Astrocyte (in vitro differentiated cells and primary cell): ENCODE measurements around the gene ARHGAP4. TPM values are rescaled to one million over a fixed set of nuclear protein-coding genes. Genes with fewer than 3 reads are reported as not detected.

Experiments
- DNase-seq: peaks from one replicate; pipeline ENCODE4 v3.0.0-alpha.2; 2010; ENCODE audit warnings: low read depth
- FAIRE-seq: peaks from 2 replicates; lab custom pipeline; 2011; peaks lifted over from hg19 to GRCh38; lab: Jason Lieb, UNC
- H2AFZ ChIP-seq: 2 replicates; pipeline ENCODE4 v1.6.0; 2012; ENCODE audit warnings: low read depth, low read length, inconsistent platforms
- H3K27ac ChIP-seq: 2 replicates; pipeline ENCODE4 v1.5.1; 2011; ENCODE audit warnings: low read depth, low read length, inconsistent platforms
- H3K27me3 ChIP-seq: 2 replicates; pipeline ENCODE4 v1.6.0; 2011; ENCODE audit warnings: low read length, inconsistent platforms; ENCODE audit not compliant: insufficient read depth
- H3K36me3 ChIP-seq: 2 replicates; pipeline ENCODE4 v1.5.1; 2011; ENCODE audit warnings: low read length, inconsistent platforms; ENCODE audit not compliant: insufficient read depth
- H3K4me1 ChIP-seq: 2 replicates; pipeline ENCODE4 v1.5.1; 2011; ENCODE audit warnings: low read length, inconsistent platforms; ENCODE audit not compliant: insufficient read depth
- H3K4me2 ChIP-seq: 2 replicates; pipeline ENCODE4 v1.6.0; 2012; ENCODE audit warnings: low read length, inconsistent platforms
- H3K4me3 ChIP-seq: 2 replicates; pipeline ENCODE4 v1.5.1; 2011; ENCODE audit warnings: low read depth, mild to moderate bottlenecking, low read length, inconsistent platforms; ENCODE audit not compliant: insufficient read depth
- H3K79me2 ChIP-seq: 2 replicates; pipeline ENCODE4 v1.6.0; 2012; ENCODE audit warnings: mild to moderate bottlenecking, low read length, inconsistent platforms; ENCODE audit not compliant: insufficient read depth
- H3K9ac ChIP-seq: 2 replicates; pipeline ENCODE4 v1.6.0; 2012; ENCODE audit warnings: mild to moderate bottlenecking, low read length, inconsistent platforms
- H3K9me3 ChIP-seq: 2 replicates; pipeline ENCODE4 v1.5.1; 2012; ENCODE audit warnings: low read depth, mild to moderate bottlenecking, low read length, inconsistent platforms; ENCODE audit not compliant: insufficient read depth
- H4K20me1 ChIP-seq: 2 replicates; pipeline ENCODE4 v1.6.0; 2012; ENCODE audit warnings: low read length, inconsistent platforms; ENCODE audit not compliant: insufficient read depth
- H3K27ac Mint-ChIP-seq: one replicate; pipeline ENCODE4 v1.8.0; 2021; ENCODE audit warnings: mild to moderate bottlenecking, mixed read lengths; ENCODE audit not compliant: unreplicated experiment
- H3K27me3 Mint-ChIP-seq: one replicate; pipeline ENCODE4 v1.8.0; 2021; ENCODE audit warnings: low read depth, mixed read lengths; ENCODE audit not compliant: unreplicated experiment
- H3K36me3 Mint-ChIP-seq: one replicate; pipeline ENCODE4 v1.8.0; 2021; ENCODE audit warnings: low read depth, mixed read lengths; ENCODE audit not compliant: unreplicated experiment
- H3K4me1 Mint-ChIP-seq: one replicate; pipeline ENCODE4 v1.8.0; 2021; ENCODE audit warnings: low read depth, mixed read lengths; ENCODE audit not compliant: unreplicated experiment
- H3K4me3 Mint-ChIP-seq: one replicate; pipeline ENCODE4 v1.8.0; 2021; ENCODE audit warnings: mild to moderate bottlenecking, moderate library complexity, mixed read lengths; ENCODE audit not compliant: unreplicated experiment
- H3K9me3 Mint-ChIP-seq: one replicate; pipeline ENCODE4 v1.8.0; 2021; ENCODE audit warnings: mild to moderate bottlenecking, mixed read lengths; ENCODE audit not compliant: unreplicated experiment
- EZH2 ChIP-seq: IDR thresholded peaks from 2 replicates; pipeline ENCODE4 v1.6.1; 2012; ENCODE audit warnings: mild to moderate bottlenecking, low read length, inconsistent platforms; ENCODE audit not compliant: insufficient read depth
- total RNA-seq: library from RNA; stranded (reverse); gene quantifications from 2 replicates; pipeline ENCODE4 v1.2.1, GENCODE V29; 2021
- TF ChIP-seq, protein P1 (sequence below): IDR thresholded peaks from 2 replicates; pipeline ENCODE4 v1.5.1; 2011; ENCODE audit warnings: low read depth, mild to moderate bottlenecking, inconsistent platforms, low read length, moderate library complexity; ENCODE audit not compliant: insufficient read depth

ARHGAP4 gene
- total RNA-seq, 1 donor from 2014 or later, result 3.9 TPM

DNA sequence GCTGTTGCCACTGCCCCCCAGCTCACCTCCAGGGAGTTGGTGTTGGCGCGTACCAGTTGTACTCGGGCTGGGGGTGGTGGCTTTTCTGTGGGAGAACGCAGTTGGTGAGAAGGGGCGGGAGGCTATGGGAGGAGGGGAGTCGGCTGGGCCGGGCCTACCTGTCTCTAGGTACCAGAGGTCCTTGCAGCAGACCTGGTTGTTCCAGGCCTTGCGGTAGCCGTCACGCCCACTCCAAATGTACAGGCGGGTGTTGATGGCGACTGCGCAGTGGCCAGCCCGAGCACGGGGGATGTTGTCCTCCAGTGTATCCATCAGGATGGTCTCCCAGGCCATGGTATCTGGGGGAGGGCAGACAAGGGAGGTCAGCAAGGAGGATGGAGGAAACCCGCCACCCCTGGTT, 34.0 kb upstream of the ARHGAP4 start:
- Mint-ChIP-seq H3K27me3 (no peaks in the 10 kb centered on the region), H3K9me3 (no peaks in the 10 kb centered on the region), H3K4me1 (no peaks in the 10 kb centered on the region), H3K36me3 (peaks cover 7% of the 10 kb centered on the region), H3K4me3 (no peak overlapping the region), H3K27ac (peak overlapping the region; percentile 66)
- Histone ChIP-seq H4K20me1 (peaks cover 43% of the 10 kb centered on the region), H3K9ac (no peak overlapping the region), H3K9me3 (no peaks in the 10 kb centered on the region), H3K4me3 (no peak overlapping the region), H3K4me1 (no peaks in the 10 kb centered on the region), H3K36me3 (peaks cover 5% of the 10 kb centered on the region), H3K79me2 (peaks cover 45% of the 10 kb centered on the region), H2AFZ (no peak overlapping the region), H3K27ac (no peak overlapping the region), H3K27me3 (no peaks in the 10 kb centered on the region), H3K4me2 (no peak overlapping the region)
- TF ChIP-seq EZH2, result no peak
- TF ChIP-seq, protein P1, sequence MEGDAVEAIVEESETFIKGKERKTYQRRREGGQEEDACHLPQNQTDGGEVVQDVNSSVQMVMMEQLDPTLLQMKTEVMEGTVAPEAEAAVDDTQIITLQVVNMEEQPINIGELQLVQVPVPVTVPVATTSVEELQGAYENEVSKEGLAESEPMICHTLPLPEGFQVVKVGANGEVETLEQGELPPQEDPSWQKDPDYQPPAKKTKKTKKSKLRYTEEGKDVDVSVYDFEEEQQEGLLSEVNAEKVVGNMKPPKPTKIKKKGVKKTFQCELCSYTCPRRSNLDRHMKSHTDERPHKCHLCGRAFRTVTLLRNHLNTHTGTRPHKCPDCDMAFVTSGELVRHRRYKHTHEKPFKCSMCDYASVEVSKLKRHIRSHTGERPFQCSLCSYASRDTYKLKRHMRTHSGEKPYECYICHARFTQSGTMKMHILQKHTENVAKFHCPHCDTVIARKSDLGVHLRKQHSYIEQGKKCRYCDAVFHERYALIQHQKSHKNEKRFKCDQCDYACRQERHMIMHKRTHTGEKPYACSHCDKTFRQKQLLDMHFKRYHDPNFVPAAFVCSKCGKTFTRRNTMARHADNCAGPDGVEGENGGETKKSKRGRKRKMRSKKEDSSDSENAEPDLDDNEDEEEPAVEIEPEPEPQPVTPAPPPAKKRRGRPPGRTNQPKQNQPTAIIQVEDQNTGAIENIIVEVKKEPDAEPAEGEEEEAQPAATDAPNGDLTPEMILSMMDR, result no peak
- DNase-seq (no peak), FAIRE-seq (no peak)

DNA sequence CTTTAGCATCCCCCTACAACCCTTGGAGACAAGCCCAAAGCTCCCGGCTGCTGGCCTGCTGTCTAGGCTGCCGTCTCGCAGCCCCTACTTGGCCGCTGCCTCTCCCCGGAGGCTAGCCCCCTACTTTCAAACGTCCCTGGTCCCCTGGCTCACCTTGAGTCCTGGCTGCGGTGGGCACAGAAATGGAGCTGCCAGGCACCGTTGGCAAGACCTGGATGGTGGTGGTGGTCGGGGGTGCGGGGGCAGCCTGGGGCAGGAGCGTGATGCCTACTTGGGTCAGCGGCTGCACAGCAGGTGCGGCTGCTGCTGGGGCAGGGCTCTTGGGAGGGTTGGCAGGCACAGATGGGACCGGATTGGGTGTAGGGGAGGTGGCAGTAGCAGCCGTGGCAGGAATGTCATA, 33.6 kb upstream of the ARHGAP4 start:
- H4K20me1 ChIP-seq, result peaks cover 38% of the 10 kb centered on the region
- Mint-ChIP-seq H3K9me3 (no peaks in the 10 kb centered on the region), H3K4me3 (no peak overlapping the region), H3K36me3 (peaks cover 7% of the 10 kb centered on the region), H3K4me1 (no peaks in the 10 kb centered on the region), H3K27ac (no peak overlapping the region), H3K27me3 (no peaks in the 10 kb centered on the region)
- H3K4me3 ChIP-seq, result no peak overlapping the region
- TF ChIP-seq EZH2, result no peak
- TF ChIP-seq, protein P1, result no peak
- FAIRE-seq, result no peak
- peaks cover 41% of the 10 kb centered on the region for H3K79me2 ChIP-seq
- H3K27ac ChIP-seq, result no peak overlapping the region
- H3K9ac ChIP-seq, result no peak overlapping the region
- peaks cover 5% of the 10 kb centered on the region for H3K36me3 ChIP-seq
- no peaks in the 10 kb centered on the region for H3K9me3 ChIP-seq
- H2AFZ ChIP-seq, result no peak overlapping the region
- H3K4me2 ChIP-seq, result no peak overlapping the region
- no peaks in the 10 kb centered on the region for H3K4me1 ChIP-seq
- no peak for DNase-seq
- no peaks in the 10 kb centered on the region for H3K27me3 ChIP-seq

DNA sequence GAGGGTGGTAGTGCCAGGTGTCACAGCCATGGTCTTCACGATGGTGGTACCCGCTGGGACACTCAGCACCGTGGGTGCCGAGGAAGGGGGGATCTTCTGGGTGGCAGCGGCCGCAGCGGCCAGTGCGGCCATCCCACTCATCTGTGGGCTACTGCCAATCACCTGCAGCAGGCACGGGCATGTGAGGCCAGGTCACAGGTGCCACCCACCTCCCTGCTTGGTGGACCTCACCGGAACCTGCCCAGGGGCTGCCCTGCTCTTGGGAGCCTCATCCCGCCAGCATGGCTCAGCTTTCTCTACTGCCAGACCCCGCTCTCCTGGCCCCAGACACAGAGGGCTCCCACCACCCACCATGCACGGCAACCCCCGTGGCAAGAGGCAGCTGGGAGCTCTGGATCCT, 32.5 kb upstream of the ARHGAP4 start:
- no peak overlapping the region for H3K27ac ChIP-seq

More for the DNA sequence above, 32.5 kb upstream of the ARHGAP4 start:
- Mint-ChIP-seq H3K27ac (no peak overlapping the region), H3K4me3 (no peak overlapping the region), H3K9me3 (no peaks in the 10 kb centered on the region), H3K27me3 (no peaks in the 10 kb centered on the region), H3K36me3 (peaks cover 7% of the 10 kb centered on the region), H3K4me1 (no peaks in the 10 kb centered on the region)
- Histone ChIP-seq H4K20me1 (peaks cover 28% of the 10 kb centered on the region), H3K4me3 (no peak overlapping the region), H3K4me2 (no peak overlapping the region), H2AFZ (no peak overlapping the region), H3K9me3 (no peaks in the 10 kb centered on the region), H3K79me2 (peaks cover 30% of the 10 kb centered on the region), H3K9ac (no peak overlapping the region), H3K27me3 (no peaks in the 10 kb centered on the region), H3K4me1 (no peaks in the 10 kb centered on the region), H3K36me3 (peaks cover 5% of the 10 kb centered on the region)
- TF ChIP-seq EZH2, result no peak
- TF ChIP-seq, protein P1, result no peak
- FAIRE-seq, result no peak
- no peak for DNase-seq
